Activated gamma-delta T cell treated with anti-CD3 and anti-CD28 coated beads, Interleukin-2, amount 50 U/mL, for 16 hours (primary cell): Measurements from ENCODE around the gene C17orf67.
A peak's percentile ranks its signal among the peaks of the same experiment; 100 is the strongest.

Experiments
- DNase-seq: peaks from one replicate; pipeline ENCODE4 v3.0.0-alpha.2; 2020; ENCODE audit warnings: low read depth

The C17orf67 gene

DNA sequence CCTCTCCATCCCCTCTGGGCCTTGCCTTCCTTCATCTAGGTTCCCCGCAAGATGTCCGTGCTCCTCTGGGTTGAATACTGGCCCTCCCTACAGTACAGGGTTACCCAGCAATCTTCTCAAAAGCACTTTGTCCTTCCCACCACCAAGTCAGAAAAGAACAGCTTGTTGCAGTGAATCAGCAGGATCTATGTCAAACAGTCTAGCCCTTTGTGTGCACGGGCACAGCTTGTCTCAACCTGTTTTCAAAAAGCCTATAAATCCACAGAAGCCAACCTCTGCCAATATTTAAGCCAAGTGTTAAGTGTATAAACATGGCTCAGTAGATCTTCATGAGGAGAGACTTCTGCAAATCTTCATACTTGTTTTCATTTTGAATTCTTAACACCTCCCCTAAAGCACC lies 25.2 kb downstream of the C17orf67 start:
- no peak for DNase-seq

- DNase-seq = no peak
These were observed 26.0 kb downstream of the C17orf67 start for GRCh38 chr17:56807723-56808122.

- no peak for DNase-seq
These were observed 26.8 kb downstream of the C17orf67 start for GRCh38 chr17:56806949-56807348.

DNA sequence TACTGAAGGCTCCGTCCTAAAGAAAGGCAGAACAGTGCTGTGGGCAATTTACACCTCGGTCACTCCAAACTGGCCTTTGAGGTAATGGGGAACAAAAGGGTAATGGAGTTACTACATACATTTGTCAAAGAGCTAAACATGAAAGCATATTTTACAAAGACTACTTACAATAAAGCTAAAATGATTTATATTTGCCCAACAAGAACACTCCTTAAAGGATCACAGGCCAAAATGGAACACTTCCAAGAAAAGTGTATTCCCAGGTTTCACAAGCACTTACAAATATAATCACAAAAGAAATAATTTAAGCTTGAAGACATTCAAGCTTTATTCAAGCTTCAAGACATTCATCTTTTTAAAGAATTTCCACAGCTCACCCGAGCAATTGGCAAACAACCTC lies 29.3 kb downstream of the C17orf67 start:
- no peak for DNase-seq

- DNase-seq = no peak
These were observed 30.6 kb downstream of the C17orf67 start for GRCh38 chr17:56803071-56803470.

GRCh38 chr17:56801459-56802178 lies 32.1 kb downstream of the C17orf67 start:
- no peak for DNase-seq

- DNase-seq = no peak
These were observed 34.8 kb downstream of the C17orf67 start for GRCh38 chr17:56798916-56799315.

- DNase-seq = no peak
These were observed 37.2 kb downstream of the C17orf67 start for GRCh38 chr17:56796536-56796935.

DNA sequence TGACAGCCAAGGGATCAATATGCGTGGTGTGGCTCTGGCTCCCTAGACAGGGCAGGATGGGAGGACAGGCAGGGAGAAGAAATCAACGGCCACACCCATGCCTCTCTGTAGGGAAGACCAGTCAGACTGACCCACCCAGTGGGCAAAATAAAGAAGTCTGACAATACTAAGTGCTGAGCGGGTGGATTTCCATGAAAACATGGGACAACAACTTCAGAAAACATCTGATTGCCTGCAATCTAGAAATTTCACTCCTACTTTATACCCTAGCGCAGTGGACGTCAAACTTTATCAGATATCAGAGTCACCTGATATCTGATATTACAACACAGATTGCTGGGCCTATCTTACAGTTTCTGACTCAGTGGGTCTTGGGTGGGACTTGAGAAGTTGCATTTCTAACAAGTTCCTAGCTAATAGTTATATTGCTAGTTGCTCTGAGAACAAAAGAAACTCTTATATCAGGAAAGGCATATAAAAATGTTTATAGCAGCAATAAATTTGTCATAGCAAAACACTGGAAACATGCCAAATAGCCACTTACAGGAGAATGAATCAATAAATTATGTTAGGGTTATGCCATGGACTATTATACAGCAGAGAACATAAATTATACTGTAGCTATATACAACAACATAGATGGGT lies 38.4 kb downstream of the C17orf67 start:
- DNase-seq = no peak

DNA sequence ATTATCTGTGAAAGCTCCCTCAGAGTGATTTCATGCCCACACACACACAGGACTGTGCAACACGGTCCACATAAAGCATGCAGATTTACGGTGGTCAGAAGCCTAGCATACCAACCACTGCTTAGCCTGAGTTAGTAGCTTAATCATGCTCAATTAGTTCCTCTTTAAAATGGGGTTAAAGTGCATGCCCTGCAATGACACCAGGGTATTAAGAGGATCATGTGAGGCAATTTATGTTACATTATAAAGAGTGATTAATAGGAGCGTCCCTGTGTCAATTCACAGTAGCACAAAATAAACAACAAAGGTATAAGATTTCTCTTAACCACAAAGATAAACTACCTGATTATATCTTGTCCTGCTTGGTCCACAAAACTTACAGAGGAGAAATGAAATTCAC lies 39.8 kb downstream of the C17orf67 start:
- no peak for DNase-seq

GRCh38 chr17:56793531-56793930 lies 40.2 kb downstream of the C17orf67 start:
- DNase-seq = no peak

GRCh38 chr17:56792267-56792666 lies 41.5 kb downstream of the C17orf67 start:
- DNase-seq = no peak

- DNase-seq = peak; percentile 24
These were observed 46.7 kb downstream of the C17orf67 start for GRCh38 chr17:56786989-56787482.

DNA sequence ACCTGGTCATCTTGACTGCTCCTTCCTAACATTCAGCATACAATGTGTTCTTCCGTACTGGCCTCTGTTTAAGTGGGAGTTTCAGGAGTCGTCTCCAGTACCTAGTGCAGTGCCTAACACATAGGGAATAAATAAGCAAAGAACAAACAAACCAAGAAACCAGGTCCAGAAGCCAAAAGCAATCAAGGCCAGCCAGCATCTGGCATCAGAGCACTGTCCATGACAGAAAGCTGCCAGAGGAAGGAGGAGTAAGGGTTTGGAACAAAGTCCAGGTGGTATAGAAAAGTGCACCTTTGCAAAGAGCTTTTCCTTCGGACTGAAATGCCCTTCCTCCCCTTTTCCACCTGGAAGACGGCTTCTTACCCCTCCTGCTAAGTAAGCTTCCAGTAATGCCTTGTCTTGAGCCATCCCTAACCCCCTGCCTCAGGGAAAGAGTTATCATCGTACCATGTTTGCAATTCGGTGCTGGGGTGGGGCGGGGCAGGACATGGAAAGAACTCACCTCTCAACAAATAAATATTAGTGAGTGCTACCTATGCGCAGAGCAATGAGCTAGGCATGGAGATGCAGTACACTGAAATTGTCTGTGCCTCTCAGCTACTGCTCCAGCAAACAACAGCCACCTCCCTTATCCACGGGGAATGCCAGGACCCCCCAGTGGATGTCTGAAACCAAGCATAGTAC lies 47.6 kb downstream of the C17orf67 start:
- DNase-seq = no peak

GRCh38 chr17:56785405-56785804 lies 48.3 kb downstream of the C17orf67 start:
- no peak for DNase-seq

DNA sequence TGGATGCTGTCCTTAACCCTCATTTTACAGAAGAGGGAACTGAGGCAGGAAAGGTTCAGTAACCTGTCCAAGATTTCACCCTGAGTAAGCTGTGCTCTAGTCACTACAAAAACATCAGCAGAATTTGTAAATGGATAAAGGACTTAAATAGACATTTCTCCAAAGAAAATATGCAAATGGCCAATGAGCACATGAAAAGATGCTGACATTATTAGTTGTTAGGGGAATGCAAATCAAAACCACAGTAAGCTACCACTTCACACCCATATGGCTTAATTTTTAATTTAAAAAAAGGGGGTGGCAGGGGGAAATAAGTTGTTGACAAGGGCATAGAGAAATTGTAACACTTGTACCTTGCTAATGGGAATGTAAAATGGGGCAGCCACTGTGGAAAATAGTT lies 51.4 kb downstream of the C17orf67 start:
- no peak for DNase-seq

- no peak for DNase-seq
These were observed 51.8 kb downstream of the C17orf67 start for GRCh38 chr17:56781906-56782305.

GRCh38 chr17:56779898-56780777 lies 53.6 kb downstream of the C17orf67 start:
- DNase-seq = peak; percentile 74

DNA sequence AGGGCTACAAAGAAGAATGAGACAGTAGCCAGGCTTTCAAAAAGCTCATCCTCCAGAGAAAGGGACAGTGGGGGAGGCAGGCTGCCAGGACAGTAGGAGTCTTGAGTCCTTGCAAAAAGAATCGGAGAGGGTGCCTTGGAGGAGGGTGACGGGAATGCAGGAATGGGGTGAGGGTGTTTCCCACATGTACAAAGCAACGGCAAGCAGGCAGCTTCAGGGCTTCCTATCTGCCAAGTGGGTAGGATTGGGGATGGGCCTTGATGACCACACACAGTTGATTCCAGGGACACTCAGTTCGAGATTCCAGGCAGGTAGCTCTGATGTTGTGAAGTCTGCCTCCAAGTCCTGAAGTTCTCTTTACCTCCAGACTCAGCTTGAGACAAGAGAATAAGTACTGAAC lies 54.4 kb downstream of the C17orf67 start:
- DNase-seq = no peak

- no peak for DNase-seq
These were observed 54.8 kb downstream of the C17orf67 start for GRCh38 chr17:56778898-56779297.

- DNase-seq = no peak
These were observed 55.9 kb downstream of the C17orf67 start for GRCh38 chr17:56777859-56778258.

DNA sequence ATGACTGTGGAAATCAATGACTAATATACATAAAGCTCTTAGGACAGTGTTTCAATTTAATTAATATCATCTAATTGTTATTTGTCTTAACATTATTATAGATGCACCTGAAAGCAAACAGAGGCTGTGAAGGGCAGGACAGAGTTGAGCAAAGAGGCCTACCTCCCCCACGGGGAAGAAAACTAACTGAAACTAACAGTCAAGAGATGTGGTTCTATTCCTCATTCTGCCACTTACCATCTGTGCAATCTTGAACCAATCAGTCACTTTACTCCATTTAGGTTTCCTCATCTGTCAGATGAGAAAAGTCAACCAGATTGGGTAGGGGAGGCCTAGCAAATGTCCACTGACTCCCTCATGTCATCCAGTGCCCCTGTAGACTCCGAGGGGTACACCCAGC lies 59.1 kb downstream of the C17orf67 start:
- DNase-seq = no peak
